Stimulated activated CD4-positive, alpha-beta T cell treated with anti-CD3 and anti-CD28 coated beads, Interleukin-2, amount 100 ng/mL, for 4 hours (primary cell): ENCODE data around the gene NOP14.

Experiments
- DNase-seq: peaks from one replicate; pipeline ENCODE4 v3.0.0-alpha.2; 2020; ENCODE audit warnings: low read depth

NOP14 gene

DNA sequence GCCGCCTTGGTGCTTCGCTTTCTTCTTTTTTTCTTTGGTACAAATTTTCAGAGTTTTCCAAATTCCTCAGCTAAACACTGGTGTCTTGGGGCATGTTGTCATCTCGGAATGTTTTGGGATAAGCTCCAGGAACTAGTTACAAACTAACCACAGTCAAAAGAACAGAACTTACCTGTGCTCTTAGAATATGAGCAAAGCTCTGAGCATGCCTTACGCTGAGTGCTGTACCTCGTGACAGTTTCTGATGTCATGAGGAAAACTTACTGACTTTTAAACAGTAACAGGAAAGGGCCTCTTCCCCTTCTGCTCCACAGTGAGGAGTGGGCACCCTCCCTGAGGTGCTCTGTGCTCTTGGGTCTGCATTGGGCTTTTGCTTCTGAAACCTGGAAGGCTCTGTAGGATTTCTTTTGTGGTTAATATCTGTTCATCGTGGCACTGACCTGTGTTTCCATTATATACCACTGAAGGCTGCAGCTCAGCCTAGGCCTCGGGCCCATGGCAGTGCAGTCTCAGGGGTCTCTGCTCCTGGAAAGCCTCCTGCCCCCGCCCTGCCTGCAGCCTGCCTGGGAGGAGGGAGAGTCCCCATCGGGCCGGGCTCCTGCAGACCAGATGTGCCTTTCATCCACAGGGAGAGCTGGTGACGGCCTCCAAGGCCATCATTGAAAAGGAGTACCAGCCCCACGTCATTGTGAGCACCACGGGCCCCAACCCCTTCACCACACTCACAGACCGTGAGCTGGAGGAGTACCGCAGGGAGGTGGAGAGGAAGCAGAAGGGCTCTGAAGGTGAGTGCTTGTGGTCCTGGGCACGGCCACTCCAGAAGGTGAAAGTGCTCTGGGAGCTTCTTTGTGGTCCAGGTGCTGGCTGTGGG lies 48.7 kb downstream of the NOP14 start:
- no peak for DNase-seq

DNA sequence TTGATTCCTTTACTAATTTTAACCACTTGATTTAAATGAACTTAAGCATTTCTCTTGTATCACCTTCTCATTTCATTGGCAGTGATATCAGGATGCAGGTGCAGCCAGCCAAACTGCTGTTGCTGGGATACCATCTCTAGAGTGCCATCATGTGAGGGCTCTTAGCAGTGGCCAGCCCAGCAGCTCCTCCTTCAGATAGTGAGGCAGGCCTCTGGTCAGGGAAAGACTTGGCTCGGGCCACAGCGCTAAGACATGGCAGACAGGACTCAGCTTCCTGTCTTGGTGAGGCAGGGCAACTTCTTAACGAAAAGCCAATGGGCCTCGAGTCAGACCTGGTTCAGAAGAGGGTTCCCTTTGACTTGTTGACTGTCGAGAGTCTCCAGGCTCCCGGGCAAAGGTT lies 50.0 kb downstream of the NOP14 start:
- no peak for DNase-seq

DNA sequence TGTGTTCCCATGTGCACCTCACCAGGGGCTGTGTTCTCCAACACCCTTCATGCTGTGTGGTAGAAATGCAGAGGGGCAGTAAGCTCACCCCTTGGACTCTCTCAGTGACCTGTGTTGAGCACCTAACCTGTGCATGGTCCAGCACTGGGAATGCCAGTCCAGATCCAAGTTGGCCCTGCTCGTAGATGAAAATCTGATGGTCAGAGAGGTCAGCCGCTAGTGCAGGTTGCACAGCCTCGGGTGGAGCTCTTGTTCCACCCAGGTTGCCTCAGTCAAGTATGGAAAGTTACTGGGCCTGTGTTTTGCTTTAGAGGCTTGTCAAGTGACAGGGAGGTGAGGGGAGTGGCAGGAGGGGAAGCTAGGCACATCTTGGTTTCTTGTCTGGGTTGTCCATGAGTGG lies 51.3 kb downstream of the NOP14 start:
- no peak for DNase-seq

DNA sequence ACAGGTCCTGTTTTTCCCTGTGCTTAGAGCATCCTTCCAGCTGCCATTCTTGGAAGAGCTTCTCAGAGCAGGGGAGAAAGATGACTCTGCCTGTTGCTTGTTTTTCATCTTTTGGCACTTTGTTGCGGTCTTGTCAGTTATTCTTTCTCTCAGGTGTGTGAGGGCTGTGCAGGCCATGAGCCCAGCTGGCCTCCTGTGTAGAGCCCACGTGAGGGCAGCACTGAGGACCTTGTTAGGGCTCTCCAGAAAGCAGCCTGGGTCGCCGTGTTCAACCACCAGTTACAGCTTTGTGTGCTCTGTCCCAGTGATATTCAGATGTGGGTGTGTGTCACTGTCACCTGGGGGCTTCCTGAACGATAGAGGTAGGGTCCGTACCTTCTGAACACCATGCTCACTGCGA lies 52.8 kb downstream of the NOP14 start:
- DNase-seq: no peak

DNA sequence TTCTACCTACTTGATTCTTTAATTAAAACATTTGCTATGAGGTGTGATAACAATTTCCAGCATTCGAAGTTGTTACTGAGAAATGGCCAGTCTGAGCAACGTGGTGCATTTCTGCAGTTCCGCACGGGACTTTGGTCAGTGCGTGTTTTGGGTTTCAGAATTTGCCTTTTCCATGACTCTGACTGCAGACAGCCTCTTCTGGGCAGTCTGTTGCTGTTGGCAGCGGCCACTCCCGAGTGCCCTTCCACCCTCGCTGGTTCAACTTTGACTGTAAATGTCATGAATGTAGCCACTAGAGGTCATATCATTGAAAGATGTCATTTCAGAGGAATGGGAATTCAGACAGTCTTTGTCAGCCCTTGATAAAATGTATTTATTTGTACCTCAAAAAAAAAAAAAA lies 53.6 kb downstream of the NOP14 start:
- DNase-seq: no peak

DNA sequence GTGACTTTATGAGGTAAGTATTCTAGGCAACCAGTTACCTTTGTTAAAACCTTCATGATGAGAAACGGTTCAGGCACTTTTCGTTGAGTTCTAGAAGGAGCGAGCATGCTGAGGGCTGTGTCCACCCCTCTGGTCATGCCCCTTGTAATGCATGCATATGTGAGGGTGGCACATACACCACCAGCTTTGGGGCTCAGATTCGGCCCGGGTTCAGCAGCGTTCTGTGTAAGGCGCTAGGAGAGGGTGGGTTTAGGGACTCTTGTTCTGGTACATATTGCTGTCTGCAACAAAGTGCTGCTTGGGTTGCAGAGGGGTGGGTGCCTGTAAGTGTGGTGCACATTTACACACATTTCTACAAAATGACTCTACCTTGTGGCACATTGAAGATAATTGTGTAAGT lies 54.5 kb downstream of the NOP14 start:
- DNase-seq: no peak

DNA sequence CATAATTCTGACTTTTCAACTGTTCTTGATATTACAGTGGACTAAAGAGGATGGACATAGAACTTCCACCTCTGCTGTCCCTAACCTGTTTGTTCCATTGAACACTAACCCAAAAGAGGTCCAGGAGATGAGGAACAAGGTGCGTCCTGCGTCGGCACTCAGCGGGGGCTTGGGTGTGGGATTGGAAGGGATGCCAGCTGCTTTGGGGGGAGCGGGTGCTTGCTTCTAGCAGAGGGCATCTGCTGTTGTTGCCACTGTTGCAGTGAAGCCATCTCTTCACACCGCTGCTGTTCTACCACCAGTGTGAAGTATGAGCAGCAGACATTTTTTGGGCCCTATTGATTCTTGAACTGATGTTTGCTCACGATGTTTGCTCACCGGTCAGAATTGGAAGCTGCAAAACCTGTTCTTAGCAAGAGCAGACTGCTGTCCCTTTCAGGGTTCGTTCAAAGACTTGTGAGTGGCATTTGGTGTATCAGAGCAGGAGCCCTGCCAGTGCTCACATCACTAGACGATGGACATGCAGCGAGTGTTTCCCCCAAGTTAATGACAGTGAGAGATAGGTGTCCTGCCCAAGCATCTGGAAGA lies 55.4 kb downstream of the NOP14 start:
- no peak for DNase-seq

DNA sequence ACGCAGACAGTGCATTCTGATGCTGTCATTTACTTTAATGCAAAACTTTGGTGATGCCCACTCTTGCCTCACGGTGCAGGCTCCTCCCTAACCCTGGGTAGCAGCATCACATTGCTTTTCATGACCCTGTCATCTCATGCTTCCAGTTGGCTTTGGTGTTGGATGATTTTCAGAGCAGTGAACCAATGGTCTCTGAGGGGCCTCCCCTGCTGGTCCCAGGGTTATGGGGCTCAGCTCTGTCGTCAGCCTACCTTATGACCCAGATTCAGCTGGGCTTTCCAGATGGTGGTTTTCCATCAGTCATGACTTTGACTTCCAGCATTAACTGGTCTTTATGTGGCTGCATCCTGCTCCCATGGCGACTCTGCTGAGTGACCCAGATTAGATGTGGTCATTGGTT lies 56.0 kb downstream of the NOP14 start:
- no peak for DNase-seq

DNA sequence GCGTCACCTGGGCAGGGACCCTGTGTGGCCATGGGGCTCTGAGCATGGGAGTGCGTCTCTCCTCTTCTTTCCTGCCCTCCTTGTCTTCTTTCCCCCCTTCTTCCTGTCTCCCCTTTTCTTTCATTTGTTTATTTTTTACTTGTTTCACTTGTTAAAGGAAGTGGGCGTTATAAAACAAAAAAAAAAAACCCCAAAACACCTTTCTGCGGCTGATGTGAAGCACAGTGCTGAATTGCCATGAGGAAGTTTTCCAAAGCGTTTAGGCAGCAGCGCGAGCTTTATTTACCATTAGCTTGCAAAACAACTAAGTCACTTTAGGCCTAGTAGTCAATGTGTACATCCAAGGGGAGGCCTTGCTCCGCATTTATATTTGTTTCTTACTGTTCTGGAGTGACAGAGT lies 57.0 kb downstream of the NOP14 start:
- DNase-seq: no peak

DNA sequence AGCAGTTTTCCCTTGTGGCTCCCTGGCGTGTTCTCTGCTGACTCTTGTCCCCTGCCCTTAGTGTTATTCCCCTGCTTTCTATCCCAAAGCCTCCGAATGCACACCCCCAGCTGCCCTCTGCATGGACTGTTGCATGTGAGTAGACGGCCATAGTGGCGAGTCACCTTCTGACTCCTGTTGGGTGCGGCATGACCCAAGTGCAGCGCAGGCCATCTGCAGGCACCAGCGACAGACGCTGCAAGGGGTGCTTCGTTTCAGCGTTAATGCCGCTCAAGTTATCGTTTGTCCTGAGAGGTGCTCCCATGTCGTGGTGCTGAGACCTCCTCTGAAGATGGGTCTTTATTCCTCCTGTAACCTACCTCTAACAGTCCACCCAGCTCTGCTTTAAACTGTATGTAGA lies 57.7 kb downstream of the NOP14 start:
- no peak for DNase-seq

DNA sequence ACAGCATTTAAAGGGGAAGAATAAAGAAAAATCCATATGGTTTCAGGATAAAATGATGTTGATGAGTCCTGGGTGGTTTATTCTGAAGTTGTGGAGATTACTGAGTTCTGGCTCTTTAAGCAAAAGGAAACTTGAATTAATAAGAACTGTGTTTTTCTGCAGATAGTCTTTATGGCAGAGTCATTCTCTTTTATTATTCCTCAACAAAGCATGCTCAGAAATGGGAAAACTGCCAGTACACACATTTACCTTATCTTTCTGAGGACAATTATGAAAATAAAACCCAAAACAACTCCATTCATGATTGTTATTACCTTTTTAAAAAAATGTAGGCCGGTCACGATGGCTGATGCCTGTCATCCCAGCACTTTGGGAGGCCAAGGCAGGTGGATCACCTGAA lies 61.1 kb downstream of the NOP14 start:
- no peak for DNase-seq

DNA sequence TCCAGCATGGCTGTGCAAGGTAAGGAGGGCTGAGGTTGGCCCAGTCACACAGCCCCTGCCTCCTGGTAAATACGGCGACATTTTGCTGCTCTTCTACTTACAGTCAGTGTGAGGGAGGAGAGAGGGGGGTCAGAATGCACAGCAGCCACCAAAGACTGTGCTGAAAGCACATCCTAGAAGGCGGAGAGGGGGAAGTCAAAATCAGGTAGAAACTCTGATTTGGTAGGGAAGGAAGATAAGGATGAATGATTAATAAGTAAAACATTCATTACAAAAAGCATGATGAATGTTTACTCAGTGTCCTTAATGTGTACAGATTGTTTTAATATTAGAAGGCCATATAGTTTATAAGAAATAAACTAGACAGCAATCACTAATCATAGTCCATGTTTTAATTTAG lies 62.0 kb downstream of the NOP14 start:
- no peak for DNase-seq

DNA sequence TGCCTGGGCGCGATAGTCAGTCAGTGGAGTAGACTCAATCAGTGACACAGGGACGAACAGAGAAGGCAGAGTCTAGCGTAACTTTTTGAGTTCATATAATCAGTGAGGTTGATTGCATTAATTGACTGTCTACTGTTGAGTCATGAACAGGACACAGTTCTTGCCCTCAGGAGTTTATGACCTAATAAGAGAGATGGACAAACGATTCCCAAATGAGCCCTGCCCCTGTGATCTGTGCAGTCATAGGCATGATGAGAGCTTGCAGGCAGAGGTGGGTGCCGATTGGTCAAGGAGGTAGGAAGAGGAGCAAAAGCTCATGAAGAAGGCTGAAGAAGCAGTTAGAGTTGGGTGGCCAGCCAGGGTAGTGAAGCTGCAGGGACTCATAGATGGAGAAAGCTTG lies 62.5 kb downstream of the NOP14 start:
- no peak for DNase-seq

DNA sequence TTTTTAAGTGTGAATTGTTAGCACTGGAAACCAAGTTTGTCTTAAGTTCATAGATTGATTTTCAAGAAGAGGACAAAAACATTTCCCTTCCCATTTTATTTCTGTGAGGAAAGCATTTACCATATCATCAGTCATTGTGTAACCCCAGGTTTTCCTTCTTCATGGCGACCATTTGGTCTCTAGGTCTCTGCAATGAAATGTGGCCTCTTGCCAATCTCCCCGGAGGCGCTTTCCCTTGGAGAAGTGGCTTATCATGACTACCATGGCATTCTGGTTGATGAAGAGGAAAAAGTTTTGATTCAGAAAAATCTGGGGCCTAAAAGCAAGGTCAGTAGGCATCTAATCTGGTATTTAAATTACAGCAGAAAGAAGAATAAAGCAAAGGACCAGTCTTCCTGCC lies 65.2 kb downstream of the NOP14 start:
- no peak for DNase-seq

DNA sequence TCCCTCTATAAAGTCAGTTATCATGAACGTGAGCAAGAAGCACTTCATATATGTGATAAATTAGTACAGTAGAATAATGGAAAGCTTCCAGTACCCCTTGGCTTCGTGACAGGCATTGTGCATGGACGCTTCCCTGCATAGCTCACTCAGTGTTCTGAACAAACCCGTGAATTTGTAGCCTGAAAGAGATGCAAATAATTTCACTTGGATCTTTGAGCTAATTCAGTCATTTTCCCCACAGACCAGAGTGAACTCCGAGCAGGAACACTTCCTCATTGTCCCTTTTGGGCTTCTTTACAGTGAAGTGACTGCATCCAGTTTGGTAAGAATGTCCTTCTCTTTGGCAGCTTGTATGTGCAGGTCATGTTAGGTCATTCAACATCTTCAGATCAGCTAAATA lies 69.4 kb downstream of the NOP14 start:
- DNase-seq: no peak

DNA sequence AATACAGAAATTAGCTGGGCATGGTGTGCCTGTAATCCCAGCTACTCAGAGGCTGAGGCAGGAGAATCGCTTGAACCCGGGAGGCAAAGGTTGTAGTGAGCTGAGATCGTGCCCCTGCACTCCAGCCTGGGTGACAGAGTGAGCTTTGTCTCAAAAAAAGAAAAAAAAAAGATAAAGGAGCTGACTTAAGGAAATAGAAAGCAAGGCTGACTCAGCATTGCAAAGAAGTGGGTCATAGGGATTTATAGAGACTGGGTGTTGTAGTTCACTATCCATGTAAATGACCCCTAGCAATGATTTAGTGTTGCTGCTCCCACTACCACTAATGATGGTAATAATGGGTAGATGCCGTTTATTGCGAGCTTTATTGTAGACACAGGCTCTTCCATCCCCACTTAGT lies 71.9 kb downstream of the NOP14 start:
- no peak for DNase-seq

DNA sequence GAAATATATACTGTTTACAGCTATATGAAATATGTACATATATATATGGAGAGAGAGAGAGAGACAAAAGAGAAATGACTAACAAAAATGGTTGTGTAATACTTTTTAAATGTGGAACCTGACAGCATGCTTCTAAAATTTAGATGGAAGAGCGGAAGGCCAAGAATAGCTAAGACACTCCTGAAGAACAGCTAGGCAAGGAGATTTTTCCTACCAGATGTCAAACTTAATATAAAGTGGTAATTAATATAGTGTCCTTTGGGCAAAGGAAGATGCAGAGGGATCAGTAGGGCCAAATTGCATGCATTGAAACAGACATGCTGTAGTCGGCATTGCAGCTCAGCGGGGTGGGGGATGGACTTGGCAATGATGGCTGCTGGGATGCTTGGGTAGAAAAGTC lies 74.3 kb downstream of the NOP14 start:
- no peak for DNase-seq
